NB4 (cell line): ENCODE results near the gene CACNA2D2.

ENCODE experiments used
- MAX ChIP-seq: IDR thresholded peaks from 2 replicates; pipeline ENCODE4 v1.6.1; 2011; ENCODE audit warnings: low read depth, low read length
- MYC ChIP-seq: IDR thresholded peaks from 2 replicates; pipeline ENCODE4 v1.6.1; 2011; ENCODE audit warnings: low read depth, low read length
- POLR2A ChIP-seq: IDR thresholded peaks from 2 replicates; pipeline ENCODE4 v1.6.1; 2011; ENCODE audit warnings: mild to moderate bottlenecking; ENCODE audit not compliant: insufficient read length; ENCODE audit errors: extremely low read depth
- TF ChIP-seq, protein P1 (sequence below): IDR thresholded peaks from one replicate; pipeline ENCODE4 v1.5.1; 2012; ENCODE audit warnings: low read depth, low read length

DNA sequence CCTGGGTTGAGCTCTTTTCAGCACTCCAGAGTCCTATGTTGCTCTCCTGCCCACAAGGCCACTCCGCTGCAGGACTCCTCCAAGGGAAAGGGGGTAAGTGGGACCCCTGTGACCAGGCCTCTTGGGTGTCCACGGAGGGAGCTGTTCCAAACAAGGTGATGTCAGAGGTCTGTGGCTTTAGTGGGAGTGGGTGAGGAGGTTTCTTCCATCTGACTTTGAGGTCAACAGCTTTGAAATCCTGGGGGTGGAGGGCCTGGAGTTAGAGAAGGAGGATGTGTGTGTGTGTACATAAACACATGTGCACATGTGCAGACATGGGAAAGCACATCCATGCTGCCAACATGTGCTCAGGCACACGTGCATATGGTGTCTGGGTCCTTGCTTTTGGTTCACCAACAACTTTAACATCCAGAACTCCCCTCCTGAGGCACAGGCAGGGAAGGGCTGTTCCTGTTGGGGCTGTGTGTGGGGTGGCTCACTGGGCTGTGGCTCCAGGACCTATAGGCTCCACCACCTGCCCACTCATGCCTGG is 92.8 kb downstream of the CACNA2D2 start:
- TF ChIP-seq, protein P1, sequence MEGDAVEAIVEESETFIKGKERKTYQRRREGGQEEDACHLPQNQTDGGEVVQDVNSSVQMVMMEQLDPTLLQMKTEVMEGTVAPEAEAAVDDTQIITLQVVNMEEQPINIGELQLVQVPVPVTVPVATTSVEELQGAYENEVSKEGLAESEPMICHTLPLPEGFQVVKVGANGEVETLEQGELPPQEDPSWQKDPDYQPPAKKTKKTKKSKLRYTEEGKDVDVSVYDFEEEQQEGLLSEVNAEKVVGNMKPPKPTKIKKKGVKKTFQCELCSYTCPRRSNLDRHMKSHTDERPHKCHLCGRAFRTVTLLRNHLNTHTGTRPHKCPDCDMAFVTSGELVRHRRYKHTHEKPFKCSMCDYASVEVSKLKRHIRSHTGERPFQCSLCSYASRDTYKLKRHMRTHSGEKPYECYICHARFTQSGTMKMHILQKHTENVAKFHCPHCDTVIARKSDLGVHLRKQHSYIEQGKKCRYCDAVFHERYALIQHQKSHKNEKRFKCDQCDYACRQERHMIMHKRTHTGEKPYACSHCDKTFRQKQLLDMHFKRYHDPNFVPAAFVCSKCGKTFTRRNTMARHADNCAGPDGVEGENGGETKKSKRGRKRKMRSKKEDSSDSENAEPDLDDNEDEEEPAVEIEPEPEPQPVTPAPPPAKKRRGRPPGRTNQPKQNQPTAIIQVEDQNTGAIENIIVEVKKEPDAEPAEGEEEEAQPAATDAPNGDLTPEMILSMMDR, result no peak
- no peak for TF ChIP-seq POLR2A
- TF ChIP-seq MYC, result no peak
- no peak for TF ChIP-seq MAX
